ENCODE data around the gene CALML4. TPM values are rescaled to one million over a fixed set of nuclear protein-coding genes. Genes with fewer than 3 reads are reported as not detected.
"Not testable (repeated sequence)": the region's sequence is repeated elsewhere in the genome, so short reads cannot be mapped to it uniquely, and the experiment has no call there.

The CALML4 gene
- total and polyA plus RNA-seq, 2 experiments from 2014 or later = 49.6 to 79.8 TPM

DNA sequence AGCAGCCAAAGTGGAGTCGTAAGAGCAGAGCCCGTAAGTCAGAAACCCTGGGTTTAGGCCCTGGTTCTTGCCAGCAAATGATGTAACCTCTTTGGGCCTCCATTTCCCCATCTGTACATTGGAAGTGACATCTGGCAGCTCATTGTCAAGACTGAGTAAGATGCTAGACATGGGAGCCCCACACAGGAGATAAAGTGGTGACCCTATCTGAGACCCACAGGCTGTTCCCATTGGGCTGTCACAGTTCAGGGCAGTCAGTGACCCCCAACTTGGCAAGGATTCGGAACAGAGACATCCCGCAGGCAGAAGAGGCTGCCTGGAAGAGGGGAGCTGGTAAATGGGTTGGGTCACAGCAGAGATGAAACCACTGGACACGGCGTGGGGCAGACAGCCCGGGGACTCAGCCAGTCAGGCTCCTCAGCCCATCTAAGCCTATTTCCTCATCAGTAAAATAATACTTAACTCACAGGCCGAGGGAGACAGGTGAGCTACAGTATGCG lies 22.6 kb upstream of the CALML4 start:
- TF ChIP-seq EZH2 (IDR thresholded peaks at IDR 0.05; ENCODE audit: borderline replicate concordance) (no peak), EZH2phosphoT487 (IDR thresholded peaks at IDR 0.05; ENCODE audit: low read depth, severe bottlenecking, unreplicated experiment) (no peak)
- TF ChIP-seq, protein P1, sequence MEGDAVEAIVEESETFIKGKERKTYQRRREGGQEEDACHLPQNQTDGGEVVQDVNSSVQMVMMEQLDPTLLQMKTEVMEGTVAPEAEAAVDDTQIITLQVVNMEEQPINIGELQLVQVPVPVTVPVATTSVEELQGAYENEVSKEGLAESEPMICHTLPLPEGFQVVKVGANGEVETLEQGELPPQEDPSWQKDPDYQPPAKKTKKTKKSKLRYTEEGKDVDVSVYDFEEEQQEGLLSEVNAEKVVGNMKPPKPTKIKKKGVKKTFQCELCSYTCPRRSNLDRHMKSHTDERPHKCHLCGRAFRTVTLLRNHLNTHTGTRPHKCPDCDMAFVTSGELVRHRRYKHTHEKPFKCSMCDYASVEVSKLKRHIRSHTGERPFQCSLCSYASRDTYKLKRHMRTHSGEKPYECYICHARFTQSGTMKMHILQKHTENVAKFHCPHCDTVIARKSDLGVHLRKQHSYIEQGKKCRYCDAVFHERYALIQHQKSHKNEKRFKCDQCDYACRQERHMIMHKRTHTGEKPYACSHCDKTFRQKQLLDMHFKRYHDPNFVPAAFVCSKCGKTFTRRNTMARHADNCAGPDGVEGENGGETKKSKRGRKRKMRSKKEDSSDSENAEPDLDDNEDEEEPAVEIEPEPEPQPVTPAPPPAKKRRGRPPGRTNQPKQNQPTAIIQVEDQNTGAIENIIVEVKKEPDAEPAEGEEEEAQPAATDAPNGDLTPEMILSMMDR (IDR thresholded peaks at IDR 0.05; ENCODE audit: poor library complexity) = no peak
- Histone ChIP-seq H3K9me2 (replicated peaks; ENCODE audit: insufficient read depth) (no peaks in the 10 kb centered on the region), H3K4me3 (peak overlapping the region; percentile 97), H3K9me3 (ENCODE audit: low read depth) (no peaks in the 10 kb centered on the region), H3K36me3 (replicated peaks; ENCODE audit: insufficient read depth, low read depth) (no peaks in the 10 kb centered on the region), H3K79me2 (peaks cover 61% of the 10 kb centered on the region), H2AFZ (no peak overlapping the region), H3K4me2 (peak overlapping the region; percentile 81), H3K27ac (no peak overlapping the region), H4K20me1 (ENCODE audit: insufficient read depth, poor library complexity, severe bottlenecking) (peaks cover 12% of the 10 kb centered on the region), H3K27me3 (no peaks in the 10 kb centered on the region), H3K4me1 (ENCODE audit: insufficient read depth) (peaks cover 35% of the 10 kb centered on the region)
- no peak for DNase-seq (ENCODE audit: low spot score)
- WGBS (ENCODE audit: low lambda C conversion rate, missing lambda C conversion rate) = 80% methylated on average over 9 of the region's 9 CpGs

- H2AFZ ChIP-seq; H3K9me3 ChIP-seq (ENCODE audit: low read depth); H3K27ac ChIP-seq; H3K9me2 ChIP-seq (replicated peaks; ENCODE audit: insufficient read depth); H3K4me2 ChIP-seq; DNase-seq (ENCODE audit: low spot score); H3K4me3 ChIP-seq; H3K27me3 ChIP-seq; H3K36me3 ChIP-seq (replicated peaks; ENCODE audit: insufficient read depth, low read depth): not testable (repeated sequence)
- peaks cover 66% of the 10 kb centered on the region for H3K79me2 ChIP-seq
- 96% methylated on average over 4 of the region's 4 CpGs for WGBS (ENCODE audit: low lambda C conversion rate, missing lambda C conversion rate)
- H4K20me1 ChIP-seq (ENCODE audit: insufficient read depth, poor library complexity, severe bottlenecking) = peaks cover 12% of the 10 kb centered on the region
- H3K4me1 ChIP-seq (ENCODE audit: insufficient read depth) = peaks cover 18% of the 10 kb centered on the region
Observed at GRCh38 chr15:68225442-68225841, 20.3 kb upstream of the CALML4 start.

GRCh38 chr15:68224546-68225250 lies 19.6 kb upstream of the CALML4 start:
- no peaks in the 10 kb centered on the region for H3K9me2 ChIP-seq (replicated peaks; ENCODE audit: insufficient read depth)
- H3K4me1 ChIP-seq (ENCODE audit: insufficient read depth) = peaks cover 13% of the 10 kb centered on the region
- H3K27me3 ChIP-seq = no peaks in the 10 kb centered on the region
- WGBS (ENCODE audit: low lambda C conversion rate, missing lambda C conversion rate) = 91% methylated on average over 3 of the region's 3 CpGs
- no peak overlapping the region for H3K27ac ChIP-seq
- TF ChIP-seq, protein P1 (IDR thresholded peaks at IDR 0.05; ENCODE audit: poor library complexity) = no peak
- TF ChIP-seq EZH2phosphoT487 (IDR thresholded peaks at IDR 0.05; ENCODE audit: low read depth, severe bottlenecking, unreplicated experiment) (no peak), EZH2 (IDR thresholded peaks at IDR 0.05; ENCODE audit: borderline replicate concordance) (no peak)
- peaks cover 72% of the 10 kb centered on the region for H3K79me2 ChIP-seq
- H4K20me1 ChIP-seq (ENCODE audit: insufficient read depth, poor library complexity, severe bottlenecking) = peaks cover 12% of the 10 kb centered on the region
- H3K9me3 ChIP-seq (ENCODE audit: low read depth) = no peaks in the 10 kb centered on the region
- no peak overlapping the region for H3K4me2 ChIP-seq
- no peak for DNase-seq (ENCODE audit: low spot score)
- H2AFZ ChIP-seq = no peak overlapping the region
- H3K36me3 ChIP-seq (replicated peaks; ENCODE audit: insufficient read depth, low read depth) = no peaks in the 10 kb centered on the region
- no peak overlapping the region for H3K4me3 ChIP-seq

GRCh38 chr15:68224108-68224507 lies 19.0 kb upstream of the CALML4 start:
- TF ChIP-seq EZH2phosphoT487 (IDR thresholded peaks at IDR 0.05; ENCODE audit: low read depth, severe bottlenecking, unreplicated experiment) (no peak), EZH2 (IDR thresholded peaks at IDR 0.05; ENCODE audit: borderline replicate concordance) (no peak)
- TF ChIP-seq, protein P1 (IDR thresholded peaks at IDR 0.05; ENCODE audit: poor library complexity) = no peak
- peaks cover 13% of the 10 kb centered on the region for H3K4me1 ChIP-seq (ENCODE audit: insufficient read depth)
- H3K4me2 ChIP-seq = no peak overlapping the region
- H3K79me2 ChIP-seq = peaks cover 77% of the 10 kb centered on the region
- H3K9me2 ChIP-seq (replicated peaks; ENCODE audit: insufficient read depth) = no peaks in the 10 kb centered on the region
- peaks cover 12% of the 10 kb centered on the region for H4K20me1 ChIP-seq (ENCODE audit: insufficient read depth, poor library complexity, severe bottlenecking)
- H3K4me3 ChIP-seq = no peak overlapping the region
- H3K36me3 ChIP-seq (replicated peaks; ENCODE audit: insufficient read depth, low read depth) = no peaks in the 10 kb centered on the region
- no peak overlapping the region for H3K27ac ChIP-seq
- WGBS (ENCODE audit: low lambda C conversion rate, missing lambda C conversion rate) = 62% methylated on average over 3 of the region's 3 CpGs
- H2AFZ ChIP-seq = no peak overlapping the region
- H3K9me3 ChIP-seq (ENCODE audit: low read depth) = no peaks in the 10 kb centered on the region
- no peak for DNase-seq (ENCODE audit: low spot score)
- H3K27me3 ChIP-seq = no peaks in the 10 kb centered on the region
